GM20000 (cell line): ENCODE data around the gene PHF5A.

Experiments
- DNase-seq: peaks from one replicate; pipeline ENCODE4 v3.0.0; 2012; ENCODE audit warnings: low spot score
- TF ChIP-seq, protein P1 (sequence below): IDR thresholded peaks from 2 replicates; pipeline ENCODE4 v1.5.1; 2012; ENCODE audit warnings: mild to moderate bottlenecking, control low read depth; ENCODE audit errors: extremely low read depth, missing control alignments

Gene PHF5A

DNA sequence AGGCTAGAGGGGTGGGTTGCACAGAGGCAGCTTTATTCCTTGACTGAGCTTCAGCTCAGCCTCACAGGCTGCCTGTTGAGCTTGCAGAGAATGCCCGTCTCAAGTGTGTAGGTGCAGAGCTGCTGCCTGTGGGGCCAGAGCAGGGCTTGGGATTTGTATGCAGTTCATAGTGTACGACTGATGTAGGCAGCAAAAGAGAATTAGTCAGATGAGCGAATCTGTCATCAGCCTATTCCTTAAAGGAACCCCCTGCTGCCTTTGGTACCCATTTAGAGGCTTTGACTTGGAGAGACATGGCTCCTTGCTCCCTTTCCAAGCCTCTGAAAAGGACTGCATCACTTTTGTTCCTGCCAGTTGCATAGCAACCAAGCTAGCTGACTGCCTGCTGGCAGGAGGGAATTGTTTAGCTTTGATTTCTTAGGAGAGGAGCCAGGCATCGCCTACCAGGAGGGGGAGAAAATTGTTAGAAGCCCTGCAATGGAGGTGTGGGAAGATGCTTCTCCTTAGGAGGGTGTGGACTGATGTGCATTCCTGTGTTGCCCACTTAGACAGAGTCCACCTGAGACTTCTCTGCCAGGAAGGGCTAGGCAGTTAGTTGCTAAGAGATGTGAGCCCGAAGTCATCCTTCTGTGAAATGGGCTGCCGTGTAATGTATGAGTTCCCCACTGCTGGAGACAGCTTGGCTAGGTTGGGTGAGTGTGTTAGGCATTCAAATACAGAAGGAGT is 11.3 kb upstream of the PHF5A start:
- no peak for DNase-seq
- TF ChIP-seq, protein P1, sequence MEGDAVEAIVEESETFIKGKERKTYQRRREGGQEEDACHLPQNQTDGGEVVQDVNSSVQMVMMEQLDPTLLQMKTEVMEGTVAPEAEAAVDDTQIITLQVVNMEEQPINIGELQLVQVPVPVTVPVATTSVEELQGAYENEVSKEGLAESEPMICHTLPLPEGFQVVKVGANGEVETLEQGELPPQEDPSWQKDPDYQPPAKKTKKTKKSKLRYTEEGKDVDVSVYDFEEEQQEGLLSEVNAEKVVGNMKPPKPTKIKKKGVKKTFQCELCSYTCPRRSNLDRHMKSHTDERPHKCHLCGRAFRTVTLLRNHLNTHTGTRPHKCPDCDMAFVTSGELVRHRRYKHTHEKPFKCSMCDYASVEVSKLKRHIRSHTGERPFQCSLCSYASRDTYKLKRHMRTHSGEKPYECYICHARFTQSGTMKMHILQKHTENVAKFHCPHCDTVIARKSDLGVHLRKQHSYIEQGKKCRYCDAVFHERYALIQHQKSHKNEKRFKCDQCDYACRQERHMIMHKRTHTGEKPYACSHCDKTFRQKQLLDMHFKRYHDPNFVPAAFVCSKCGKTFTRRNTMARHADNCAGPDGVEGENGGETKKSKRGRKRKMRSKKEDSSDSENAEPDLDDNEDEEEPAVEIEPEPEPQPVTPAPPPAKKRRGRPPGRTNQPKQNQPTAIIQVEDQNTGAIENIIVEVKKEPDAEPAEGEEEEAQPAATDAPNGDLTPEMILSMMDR = no peak

DNA sequence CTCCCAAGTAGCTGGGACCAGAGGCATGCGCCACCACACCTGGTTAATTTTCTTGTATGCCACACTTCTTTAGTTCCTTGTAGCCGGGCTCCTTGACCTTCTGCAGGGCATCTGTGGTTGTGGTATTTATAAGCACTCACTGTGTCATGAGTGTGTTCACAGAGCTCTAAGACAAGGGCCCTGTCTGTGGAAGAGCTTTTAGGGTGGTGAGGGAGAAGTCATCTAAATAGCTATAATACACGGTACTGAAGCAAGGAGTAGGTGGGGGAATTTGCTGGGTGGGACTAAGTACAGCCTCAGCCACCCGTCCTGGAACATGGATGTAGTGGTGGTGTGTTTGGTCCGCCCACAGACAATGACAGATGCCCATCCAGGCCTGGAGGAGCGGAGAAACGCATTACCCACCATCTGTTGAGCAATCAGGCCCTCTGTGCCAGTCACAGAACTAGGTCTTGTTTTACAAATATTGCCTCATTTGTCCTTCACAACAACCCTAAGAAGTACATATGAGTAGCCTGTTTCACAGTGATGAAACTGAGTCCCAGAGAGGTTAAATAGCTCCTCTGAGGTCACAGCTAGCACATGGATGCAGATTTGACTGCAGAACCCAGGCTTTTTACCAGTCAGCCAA is 10.5 kb upstream of the PHF5A start:
- TF ChIP-seq, protein P1 = no peak
- DNase-seq = peak; percentile 38

DNA sequence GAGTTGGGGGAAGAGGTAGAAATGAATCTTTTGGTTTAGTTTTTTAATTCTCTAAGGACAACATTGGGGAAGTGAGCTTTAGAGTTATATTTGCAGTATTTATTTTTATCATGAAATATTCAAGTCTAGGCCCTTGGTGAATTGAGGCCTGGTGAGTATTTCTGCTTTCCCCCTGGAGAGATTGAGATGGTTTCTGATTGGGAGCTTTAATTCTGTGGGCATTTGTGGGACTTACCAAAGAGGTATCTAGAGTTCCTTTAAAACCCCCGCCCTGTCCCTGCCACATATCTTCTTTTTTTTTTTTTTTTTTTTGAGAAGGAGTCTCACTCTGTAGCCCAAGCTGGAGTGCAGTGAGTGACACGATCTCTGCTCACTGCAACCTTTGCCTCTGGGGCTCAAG is 10.0 kb upstream of the PHF5A start:
- TF ChIP-seq, protein P1 = no peak
- no peak for DNase-seq

DNA sequence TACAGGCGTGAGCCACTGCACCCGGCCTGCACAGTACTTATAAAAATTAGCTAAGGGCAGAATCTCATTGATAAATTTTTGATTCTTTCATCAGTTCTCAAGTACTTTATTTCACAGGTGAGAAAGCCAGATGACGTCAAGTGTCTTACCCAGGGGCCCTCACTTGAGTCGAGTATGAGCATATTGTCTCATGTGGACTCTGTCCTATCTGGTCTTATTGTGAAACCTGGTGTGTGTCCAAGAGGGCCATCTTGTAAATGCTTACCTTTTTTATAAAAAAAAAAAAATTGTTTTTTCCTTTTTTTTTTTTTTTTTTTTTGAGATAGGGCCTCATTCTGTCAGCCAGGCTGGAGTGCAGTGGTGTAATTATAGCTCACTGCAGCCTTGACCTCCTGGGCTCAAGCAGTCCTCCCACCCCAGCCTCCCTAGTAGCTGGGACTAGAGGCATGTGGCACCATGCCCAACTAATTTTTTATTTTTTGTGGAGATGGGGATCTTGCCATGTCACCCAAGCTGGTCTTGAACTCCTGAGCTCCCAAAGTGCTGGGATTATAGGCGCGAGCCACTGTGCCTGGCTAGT is 6.5 kb upstream of the PHF5A start:
- no peak for DNase-seq
- TF ChIP-seq, protein P1 = no peak

DNA sequence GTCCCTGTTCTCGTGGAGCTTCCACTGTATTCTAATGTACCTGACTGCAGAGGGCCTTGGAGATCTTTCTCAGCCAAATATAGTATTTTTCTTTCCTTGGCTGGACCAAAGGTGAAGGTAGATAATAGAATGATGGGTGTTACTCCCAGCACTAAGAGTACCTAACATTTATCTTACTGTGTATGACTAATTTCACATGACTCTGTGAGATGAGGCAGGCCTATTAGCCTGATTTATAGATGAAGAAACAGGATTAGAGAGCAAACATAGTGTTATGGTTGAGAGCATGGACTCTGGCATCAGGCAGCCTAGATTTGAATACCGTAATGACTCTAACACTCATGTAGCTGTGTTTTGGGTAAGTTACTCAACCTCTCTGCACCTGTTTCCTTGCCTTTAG is 3.1 kb upstream of the PHF5A start:
- DNase-seq = no peak
- TF ChIP-seq, protein P1 = no peak

DNA sequence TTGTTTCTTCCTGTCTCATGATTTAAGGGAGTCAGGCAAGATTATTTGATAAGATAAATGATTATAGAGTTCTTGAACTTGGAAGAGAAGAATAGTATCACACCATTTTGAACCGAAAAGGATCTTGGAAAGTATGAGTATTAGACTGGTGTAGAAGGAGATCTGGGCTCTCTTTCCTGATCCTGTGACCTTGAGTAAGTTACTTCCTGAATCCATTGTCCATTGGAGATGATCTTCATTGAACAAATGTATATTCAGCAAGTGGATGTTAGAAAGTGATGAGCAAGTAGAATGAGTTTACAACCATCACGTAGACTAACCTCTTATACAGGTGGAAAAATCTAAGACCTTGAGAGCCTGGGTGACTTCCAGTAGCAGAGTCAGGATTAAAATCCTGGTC is 2.4 kb upstream of the PHF5A start:
- TF ChIP-seq, protein P1 = no peak
- no peak for DNase-seq

DNA sequence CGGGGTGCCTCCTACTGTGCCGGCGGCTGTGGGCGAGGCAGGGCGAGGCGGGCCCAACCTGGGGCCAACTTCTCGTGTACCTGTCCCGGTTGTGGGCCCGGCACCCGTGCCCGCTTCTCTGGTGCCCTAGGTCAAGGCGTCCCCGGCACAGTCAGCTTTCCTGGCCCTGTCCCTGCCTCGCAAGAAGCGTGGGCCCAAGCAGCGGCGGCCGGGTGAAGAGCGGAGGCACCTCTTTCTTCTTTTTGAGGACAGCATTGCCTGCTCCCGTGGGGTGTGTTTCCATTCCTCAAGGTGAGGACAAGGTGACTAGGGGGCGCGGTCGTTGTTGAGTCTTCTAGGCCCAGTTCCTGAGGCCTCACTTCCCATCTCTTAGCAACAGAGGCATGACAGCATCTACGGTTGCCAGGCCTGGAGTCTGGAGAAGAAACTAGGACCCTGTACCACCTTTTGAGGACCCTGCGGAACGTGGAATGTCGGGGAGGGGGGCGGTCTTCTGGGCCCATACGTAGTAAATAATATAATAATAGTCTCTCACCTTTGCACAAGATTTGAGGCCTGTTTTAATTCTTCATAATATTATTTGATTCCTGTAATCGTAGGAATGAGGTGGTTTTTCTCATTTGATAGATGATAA is 843 bp upstream of the PHF5A start:
- no peak for DNase-seq
- TF ChIP-seq, protein P1 = no peak
